ENCODE data around the gene CTTNBP2.

Gene CTTNBP2

DNA sequence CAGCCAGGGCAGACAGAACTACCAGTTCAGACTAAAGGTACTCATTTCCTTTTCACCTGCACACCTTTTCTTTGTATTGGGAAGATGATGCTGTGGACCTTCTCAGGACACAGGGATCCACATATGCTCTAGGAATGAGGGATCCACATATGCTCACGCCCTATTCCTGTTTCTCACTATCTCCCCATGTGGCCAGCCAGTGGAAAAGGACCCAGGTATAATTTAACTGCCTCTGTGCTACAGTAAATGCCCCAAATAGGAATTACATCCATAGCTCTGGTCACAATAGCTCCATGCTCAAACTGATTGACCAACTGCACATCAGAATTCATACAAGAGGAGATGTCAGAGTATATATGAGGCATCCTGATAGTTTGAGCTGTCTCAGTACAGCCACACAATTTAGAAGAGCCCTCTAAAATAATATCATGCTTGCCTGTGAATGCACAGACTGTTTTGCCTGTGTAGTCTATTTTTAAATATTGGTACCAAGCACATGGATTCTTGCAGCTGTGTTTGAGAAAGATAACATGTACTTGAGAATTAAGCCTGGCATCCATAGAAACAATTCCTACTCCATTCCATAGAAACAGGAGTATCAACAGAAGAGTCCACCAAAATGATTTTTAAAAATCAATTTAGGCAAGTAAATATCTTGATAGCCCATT is 43.7 kb downstream of the CTTNBP2 start:
- Histone ChIP-seq H3K9me3 (ENCODE audit: insufficient read depth, low read length) (no peaks in the 10 kb centered on the region), H3K79me2 (ENCODE audit: insufficient read depth, low read length) (no peaks in the 10 kb centered on the region)

DNA sequence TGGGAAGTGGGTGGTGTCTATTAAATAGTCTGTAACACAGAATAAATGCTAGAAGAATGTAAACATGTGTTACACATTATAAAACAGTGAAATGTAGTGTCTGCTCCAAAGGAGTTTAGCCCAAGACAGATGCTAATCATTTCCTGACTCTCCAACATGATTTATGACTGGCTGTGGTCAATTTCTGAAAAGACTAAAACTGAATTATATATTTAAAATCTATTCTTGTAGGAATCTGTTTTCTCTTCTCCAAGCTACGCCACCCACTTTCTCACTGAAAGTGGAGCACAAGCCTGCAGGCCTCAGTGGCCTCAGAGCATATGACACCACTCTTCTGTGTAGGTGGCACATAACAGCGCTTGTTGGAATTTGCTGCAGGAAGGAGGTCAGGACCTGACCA is 44.4 kb downstream of the CTTNBP2 start:
- H3K4me3 ChIP-seq (ENCODE audit: insufficient read depth, low read length, poor library complexity, severe bottlenecking), result no peak overlapping the region
- H3F3A ChIP-seq (ENCODE audit: insufficient read depth), result no peaks in the 10 kb centered on the region
- no peak overlapping the region for H2AFZ ChIP-seq (ENCODE audit: low read depth, low read length, severe bottlenecking)

More for the DNA sequence above, 43.7 kb downstream of the CTTNBP2 start:
- Histone ChIP-seq H3K36me3 (ENCODE audit: low read length) (no peaks in the 10 kb centered on the region), H3K4me3 (ENCODE audit: insufficient read depth, low read length, poor library complexity, severe bottlenecking) (no peak overlapping the region), H3K27ac (ENCODE audit: low read depth, low read length) (no peak overlapping the region), H2AFZ (ENCODE audit: low read depth, low read length, severe bottlenecking) (no peak overlapping the region), H3K4me2 (ENCODE audit: low read depth, low read length, poor library complexity, severe bottlenecking) (no peak overlapping the region), H3F3A (ENCODE audit: insufficient read depth) (no peaks in the 10 kb centered on the region), H3K9me2 (replicated peaks; ENCODE audit: insufficient read depth, low read length) (no peaks in the 10 kb centered on the region), H4K20me1 (ENCODE audit: low read depth, low read length) (no peaks in the 10 kb centered on the region), H3K27me3 (ENCODE audit: low read length) (no peaks in the 10 kb centered on the region), H3K9ac (ENCODE audit: low read length) (no peak overlapping the region)
- no peak for TF ChIP-seq EZH2phosphoT487 (conservative IDR thresholded peaks at IDR 0.05; ENCODE audit: low read length)
- TF ChIP-seq, protein P1, sequence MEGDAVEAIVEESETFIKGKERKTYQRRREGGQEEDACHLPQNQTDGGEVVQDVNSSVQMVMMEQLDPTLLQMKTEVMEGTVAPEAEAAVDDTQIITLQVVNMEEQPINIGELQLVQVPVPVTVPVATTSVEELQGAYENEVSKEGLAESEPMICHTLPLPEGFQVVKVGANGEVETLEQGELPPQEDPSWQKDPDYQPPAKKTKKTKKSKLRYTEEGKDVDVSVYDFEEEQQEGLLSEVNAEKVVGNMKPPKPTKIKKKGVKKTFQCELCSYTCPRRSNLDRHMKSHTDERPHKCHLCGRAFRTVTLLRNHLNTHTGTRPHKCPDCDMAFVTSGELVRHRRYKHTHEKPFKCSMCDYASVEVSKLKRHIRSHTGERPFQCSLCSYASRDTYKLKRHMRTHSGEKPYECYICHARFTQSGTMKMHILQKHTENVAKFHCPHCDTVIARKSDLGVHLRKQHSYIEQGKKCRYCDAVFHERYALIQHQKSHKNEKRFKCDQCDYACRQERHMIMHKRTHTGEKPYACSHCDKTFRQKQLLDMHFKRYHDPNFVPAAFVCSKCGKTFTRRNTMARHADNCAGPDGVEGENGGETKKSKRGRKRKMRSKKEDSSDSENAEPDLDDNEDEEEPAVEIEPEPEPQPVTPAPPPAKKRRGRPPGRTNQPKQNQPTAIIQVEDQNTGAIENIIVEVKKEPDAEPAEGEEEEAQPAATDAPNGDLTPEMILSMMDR (IDR thresholded peaks at IDR 0.05; ENCODE audit: insufficient read depth, low read length, poor library complexity, severe bottlenecking), result no peak

DNA sequence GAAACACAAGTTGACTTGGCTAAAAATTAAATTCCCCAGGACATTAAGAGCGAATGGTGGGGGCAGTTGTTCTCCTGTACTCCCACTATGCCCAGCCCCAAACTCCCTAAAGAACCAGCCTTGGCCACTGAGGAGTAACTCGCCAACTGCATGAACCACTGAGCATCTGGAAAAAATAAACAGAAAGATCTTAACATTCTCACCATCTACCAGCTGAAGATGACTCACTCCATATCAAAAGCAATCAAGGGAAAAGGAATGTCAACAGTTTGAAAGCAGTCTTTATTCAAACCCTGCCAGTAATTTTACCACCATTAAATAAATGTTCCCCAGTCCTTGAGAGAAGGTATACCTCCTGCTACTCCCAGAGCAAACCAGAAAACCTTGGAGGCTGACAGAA is 45.4 kb downstream of the CTTNBP2 start:
- H3K4me2 ChIP-seq (ENCODE audit: low read depth, low read length, poor library complexity, severe bottlenecking), result no peak overlapping the region
- no peaks in the 10 kb centered on the region for H4K20me1 ChIP-seq (ENCODE audit: low read depth, low read length)
- no peaks in the 10 kb centered on the region for H3K9me2 ChIP-seq (replicated peaks; ENCODE audit: insufficient read depth, low read length)
- H3K4me3 ChIP-seq (ENCODE audit: insufficient read depth, low read length, poor library complexity, severe bottlenecking), result no peak overlapping the region
- H3K27ac ChIP-seq (ENCODE audit: low read depth, low read length), result no peak overlapping the region
- H3K27me3 ChIP-seq (ENCODE audit: low read length), result no peaks in the 10 kb centered on the region
- no peaks in the 10 kb centered on the region for H3F3A ChIP-seq (ENCODE audit: insufficient read depth)
- H3K9me3 ChIP-seq (ENCODE audit: insufficient read depth, low read length), result no peaks in the 10 kb centered on the region
- H3K9ac ChIP-seq (ENCODE audit: low read length), result no peak overlapping the region
- H3K79me2 ChIP-seq (ENCODE audit: insufficient read depth, low read length), result no peaks in the 10 kb centered on the region
- no peak overlapping the region for H2AFZ ChIP-seq (ENCODE audit: low read depth, low read length, severe bottlenecking)
- H3K36me3 ChIP-seq (ENCODE audit: low read length), result no peaks in the 10 kb centered on the region
- TF ChIP-seq, protein P1 (IDR thresholded peaks at IDR 0.05; ENCODE audit: insufficient read depth, low read length, poor library complexity, severe bottlenecking), result no peak
- no peak for TF ChIP-seq EZH2phosphoT487 (conservative IDR thresholded peaks at IDR 0.05; ENCODE audit: low read length)

More for the DNA sequence above, 44.4 kb downstream of the CTTNBP2 start:
- no peaks in the 10 kb centered on the region for H3K9me2 ChIP-seq (replicated peaks; ENCODE audit: insufficient read depth, low read length)
- H3K79me2 ChIP-seq (ENCODE audit: insufficient read depth, low read length), result no peaks in the 10 kb centered on the region
- no peak overlapping the region for H3K9ac ChIP-seq (ENCODE audit: low read length)
- no peaks in the 10 kb centered on the region for H3K27me3 ChIP-seq (ENCODE audit: low read length)
- H3K9me3 ChIP-seq (ENCODE audit: insufficient read depth, low read length), result no peaks in the 10 kb centered on the region
- H3K36me3 ChIP-seq (ENCODE audit: low read length), result no peaks in the 10 kb centered on the region
- H3K27ac ChIP-seq (ENCODE audit: low read depth, low read length), result no peak overlapping the region
- TF ChIP-seq, protein P1 (IDR thresholded peaks at IDR 0.05; ENCODE audit: insufficient read depth, low read length, poor library complexity, severe bottlenecking), result no peak
- TF ChIP-seq EZH2phosphoT487 (conservative IDR thresholded peaks at IDR 0.05; ENCODE audit: low read length), result no peak
- no peaks in the 10 kb centered on the region for H4K20me1 ChIP-seq (ENCODE audit: low read depth, low read length)
- no peak overlapping the region for H3K4me2 ChIP-seq (ENCODE audit: low read depth, low read length, poor library complexity, severe bottlenecking)
